HG03159 (cell line): ENCODE data around the gene HPS3.

Experiments used
- ATAC-seq: cut with Tn5 transposase; IDR thresholded peaks from one replicate; pipeline ENCODE4 v1.9.1; 2021; ENCODE audit warnings: mild to moderate bottlenecking, moderate library complexity; ENCODE audit not compliant: unreplicated experiment

HPS3 gene

DNA sequence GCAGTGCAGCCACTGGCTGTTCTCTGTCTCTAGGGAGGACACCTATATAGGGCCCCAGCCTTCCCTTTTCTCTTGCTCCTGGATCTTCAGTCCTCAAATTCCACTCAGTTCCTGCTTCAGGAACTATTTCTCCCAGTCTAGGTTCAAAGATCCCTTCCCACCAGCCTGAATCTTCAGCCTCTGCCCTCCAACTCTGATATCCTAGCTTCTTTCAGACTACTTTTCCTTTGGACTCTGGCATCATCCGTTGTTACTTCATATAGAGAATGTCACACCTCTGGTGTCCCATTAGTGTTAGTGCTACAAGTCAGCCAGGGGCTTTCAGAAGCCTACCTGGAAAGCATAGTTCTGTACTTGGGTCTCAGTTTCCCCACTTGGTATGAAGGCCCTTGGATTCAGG is 10.0 kb upstream of the HPS3 start:
- no peak for ATAC-seq

DNA sequence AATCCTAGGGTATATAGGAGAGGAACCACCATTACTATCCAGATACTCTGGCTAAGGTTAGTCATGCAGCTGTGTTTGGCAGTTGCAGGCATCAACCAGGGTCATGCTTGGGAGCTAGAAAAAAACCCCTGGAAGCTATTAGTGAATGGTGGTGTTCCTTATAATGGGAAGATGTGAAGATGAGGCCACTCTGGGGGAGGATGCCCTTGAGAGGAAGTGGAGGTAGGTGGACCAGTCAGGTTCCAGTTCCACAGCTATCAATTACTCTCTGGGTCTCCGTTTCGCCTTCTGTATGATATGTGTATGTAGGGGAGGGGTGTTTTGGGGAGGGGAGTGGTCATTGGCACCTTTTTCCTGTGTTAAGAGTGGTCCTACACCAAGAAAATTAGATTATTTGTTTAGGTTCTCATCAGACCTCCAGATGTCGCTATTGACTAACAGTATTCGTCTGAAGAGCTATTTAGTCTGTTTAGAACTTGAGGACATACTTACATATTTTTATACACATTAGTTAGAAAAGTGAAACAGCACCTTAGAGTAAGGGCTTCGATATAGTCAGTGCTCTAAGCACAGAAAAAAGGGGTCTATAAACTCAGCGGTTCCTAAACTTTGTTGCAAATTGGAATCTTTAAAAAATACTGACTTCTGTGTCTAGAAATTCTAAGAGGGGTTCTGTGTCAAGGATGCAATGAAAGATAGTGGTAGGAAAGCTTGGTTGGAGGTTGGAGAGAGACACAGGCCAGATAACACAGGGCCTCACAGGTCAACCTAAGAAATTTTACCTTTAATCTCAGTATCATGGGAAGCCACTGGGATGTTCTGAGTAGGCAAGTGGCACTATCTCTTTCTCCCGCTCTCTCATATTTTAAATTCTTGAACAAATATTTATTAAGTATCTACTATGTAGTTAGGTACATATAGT is 9.1 kb upstream of the HPS3 start:
- ATAC-seq, result peak; percentile 67

DNA sequence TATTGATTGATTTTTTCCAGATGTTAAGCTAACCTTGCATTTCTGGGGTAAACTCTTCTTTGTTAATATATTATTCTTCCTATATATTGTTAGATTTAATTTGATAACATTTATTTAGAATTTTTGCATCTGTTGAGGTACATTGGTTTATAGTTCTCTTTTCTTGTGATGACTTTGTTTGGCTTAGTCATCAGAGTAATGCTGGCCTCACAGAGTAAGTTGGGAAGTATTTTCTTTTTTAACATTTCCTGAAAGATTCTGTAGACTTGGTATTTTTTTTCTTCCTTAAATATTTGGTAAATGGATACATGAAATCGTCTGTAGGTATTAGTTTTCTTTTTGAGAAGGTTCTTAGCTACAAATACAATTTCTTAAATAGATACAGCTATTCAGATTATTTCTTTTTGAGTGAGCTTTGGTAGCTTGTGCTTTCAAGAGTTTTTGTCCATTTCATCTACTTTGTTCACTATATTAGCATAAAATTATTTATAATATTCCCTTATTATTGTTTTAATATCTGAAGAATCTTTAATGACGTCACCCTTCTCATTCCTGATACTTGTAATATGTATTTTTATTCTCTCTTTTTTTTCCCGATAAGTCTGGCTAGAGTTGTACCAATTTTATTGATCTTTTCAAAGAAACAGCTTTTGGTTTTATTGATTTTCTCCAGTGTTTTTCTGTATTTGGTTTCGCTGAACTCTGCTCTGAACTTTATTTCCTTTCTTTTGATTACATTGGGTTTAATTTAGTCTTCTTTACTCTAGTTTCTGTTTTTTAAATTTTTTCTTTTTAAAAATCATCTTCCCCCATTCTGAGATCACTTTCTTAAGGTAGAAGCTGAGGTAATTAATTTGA is 6.5 kb upstream of the HPS3 start:
- no peak for ATAC-seq

DNA sequence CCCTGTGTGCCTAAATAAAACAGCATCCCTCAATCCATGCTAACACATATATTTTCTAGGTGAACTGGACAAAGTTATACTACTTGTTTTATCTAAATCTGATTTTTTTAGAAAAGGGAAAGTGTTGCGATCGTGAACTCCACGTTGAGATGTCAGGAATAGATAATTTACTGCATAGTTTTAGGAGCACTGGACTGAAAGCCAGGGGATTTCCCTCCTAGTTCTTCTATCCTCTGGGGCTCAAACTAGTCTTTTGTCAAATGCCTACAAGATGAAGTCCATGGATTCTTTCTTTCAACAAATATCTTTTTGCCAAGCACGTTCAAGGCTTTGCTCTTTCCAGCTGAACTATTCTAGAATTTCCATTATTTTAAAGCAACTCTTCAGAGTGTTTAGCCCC is 617 bp upstream of the HPS3 start:
- ATAC-seq, result no peak

DNA sequence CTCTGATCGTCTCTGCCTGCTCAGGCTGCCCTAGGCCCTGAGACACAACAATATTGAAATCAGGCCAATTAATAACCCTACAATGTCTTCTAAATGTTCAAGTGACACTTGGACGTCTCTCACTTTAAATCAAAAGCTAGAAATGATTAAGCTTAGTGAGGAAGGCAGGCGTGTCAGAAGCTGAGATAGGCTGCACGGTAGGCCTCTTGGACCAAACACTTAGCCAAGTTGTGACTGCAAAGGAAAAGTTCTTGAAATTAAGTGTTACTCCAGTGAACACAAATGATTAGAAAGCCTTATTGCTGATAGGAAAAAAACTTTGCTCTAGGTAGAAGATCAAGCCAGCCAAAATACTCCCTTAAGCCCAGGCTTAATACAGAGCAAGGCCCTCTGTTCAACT is 2.2 kb downstream of the HPS3 start:
- no peak for ATAC-seq

DNA sequence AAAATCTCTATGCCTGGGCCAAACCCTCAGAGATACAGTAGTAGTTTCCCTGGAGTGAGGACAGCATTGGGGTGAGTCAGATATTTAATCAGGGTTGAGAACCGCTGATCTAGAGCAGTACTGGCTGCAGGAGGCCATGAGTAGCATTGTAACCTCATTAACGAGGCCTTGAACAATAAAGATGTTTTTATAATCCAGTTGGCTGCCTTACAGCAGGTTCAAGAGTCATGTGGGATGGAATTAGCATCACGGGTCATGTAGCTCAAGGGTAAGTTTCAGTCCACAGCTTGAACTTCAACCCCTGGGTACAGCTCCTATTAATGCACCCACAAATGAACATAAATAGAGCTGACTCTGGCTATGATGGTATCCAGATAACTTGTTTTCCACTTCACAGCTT is 5.1 kb downstream of the HPS3 start:
- no peak for ATAC-seq

DNA sequence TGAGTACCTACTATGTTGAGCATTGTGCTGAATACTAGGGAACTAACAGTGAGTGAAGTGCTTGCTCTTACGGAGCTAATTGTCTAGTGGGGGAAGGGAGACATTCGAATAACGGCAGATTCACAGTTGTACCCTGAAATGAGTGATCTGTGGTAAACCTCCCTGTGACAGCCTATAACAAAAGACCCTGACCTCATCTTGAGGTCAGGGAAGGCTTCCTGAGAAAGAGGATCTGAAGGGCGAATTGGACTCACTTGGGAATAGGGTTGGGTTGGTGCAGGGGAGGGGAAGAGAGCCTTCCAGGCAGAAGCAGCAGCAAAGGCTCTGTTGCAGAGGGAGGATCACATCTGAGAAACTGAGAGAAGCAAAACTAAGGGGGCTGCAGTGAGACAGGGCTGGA is 13.2 kb downstream of the HPS3 start:
- no peak for ATAC-seq

DNA sequence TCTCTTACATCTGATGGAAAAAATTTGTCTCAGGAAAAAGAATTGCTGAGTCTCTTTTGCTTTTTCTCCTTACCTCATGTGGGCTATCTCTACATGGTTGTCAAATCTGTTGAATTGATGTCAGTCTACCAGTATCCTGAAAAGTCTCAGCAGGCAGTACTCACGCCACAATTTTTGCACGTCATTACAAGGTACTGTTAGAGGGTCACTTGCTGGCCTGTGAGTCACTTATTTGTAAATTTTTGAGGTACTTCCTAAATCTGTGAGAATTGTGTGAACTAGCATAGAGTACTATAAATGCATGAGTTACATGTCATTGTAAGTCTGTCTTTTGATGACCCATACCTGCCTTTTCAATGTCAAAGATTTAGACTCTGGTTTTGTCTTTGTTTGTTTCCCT is 15.9 kb downstream of the HPS3 start:
- no peak for ATAC-seq

DNA sequence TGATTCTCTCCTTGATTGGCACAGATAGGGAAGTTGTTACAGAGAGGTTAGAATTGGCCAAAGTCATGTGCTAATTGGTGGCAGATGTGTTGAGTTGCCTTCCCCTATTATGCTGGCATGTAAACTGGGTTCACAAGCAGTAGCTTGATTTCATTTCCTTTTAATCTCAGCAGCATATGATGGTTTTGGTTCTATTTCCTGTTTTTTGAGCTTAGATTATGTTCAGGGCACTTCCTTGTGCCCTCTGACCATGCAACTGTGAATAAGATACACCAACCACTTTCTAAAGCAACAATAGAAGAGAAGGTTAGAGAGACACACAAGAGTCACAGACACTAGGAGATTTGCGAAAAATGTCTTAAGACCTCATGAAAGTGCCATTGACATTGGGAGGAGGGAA is 16.5 kb downstream of the HPS3 start:
- ATAC-seq, result peak; percentile 90

DNA sequence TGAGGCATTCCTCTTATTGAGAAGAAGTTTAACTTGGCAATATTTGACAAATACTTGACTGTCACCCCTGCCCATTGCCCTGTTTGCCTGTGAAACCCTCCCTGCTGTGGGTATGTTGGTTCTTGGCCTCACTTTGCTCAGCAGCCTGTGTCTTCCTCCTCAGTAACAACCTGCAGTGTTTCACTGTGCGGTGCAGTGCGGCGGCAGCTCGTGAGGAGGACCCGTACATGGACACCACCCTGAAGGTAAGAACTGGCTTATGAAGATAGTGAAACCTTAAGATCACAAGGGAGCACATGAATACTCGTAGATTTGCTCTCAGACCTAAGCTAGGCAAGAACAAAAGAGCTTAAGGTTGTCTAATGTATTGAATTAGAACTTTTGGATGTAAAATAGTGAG is 21.0 kb downstream of the HPS3 start:
- no peak for ATAC-seq

DNA sequence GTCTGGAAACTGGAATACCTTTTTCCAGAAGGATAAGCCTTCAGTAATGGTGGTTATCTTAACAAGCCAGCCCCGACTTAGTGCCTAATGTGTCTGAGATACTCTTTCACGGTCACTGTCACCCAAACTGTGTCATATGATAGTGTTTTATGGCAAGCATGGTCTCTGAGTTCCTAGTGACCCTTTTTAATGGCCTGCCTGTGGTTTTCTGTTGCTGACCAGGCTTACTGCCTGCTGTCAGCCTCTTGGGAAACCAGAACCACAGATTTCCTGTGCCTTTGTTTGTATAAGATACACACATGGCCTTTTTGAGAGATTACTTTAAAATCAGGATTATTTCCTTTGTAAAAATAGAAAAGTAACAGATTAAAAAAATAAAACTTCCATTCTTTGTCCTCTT is 22.4 kb downstream of the HPS3 start:
- ATAC-seq, result no peak

DNA sequence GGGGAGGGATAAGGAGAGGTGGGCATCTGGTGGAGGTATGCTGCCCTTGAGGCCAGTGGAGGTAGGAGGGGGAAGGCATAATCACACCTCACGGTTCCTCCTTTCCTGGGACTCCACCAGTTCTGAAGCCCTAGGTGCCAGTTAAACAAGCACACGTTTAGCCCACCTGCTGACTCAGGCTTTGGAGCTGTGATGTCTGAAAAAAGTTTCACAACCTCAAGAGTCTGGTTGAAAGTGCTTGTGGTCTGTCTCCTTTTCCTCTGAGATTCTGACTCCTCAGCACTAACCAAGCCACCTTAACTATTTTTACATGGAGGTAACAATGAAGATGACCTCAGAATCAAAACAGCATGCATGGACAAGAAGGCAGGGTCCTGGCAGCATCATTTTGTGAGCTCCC is 23.0 kb downstream of the HPS3 start:
- peak; percentile 96 for ATAC-seq

DNA sequence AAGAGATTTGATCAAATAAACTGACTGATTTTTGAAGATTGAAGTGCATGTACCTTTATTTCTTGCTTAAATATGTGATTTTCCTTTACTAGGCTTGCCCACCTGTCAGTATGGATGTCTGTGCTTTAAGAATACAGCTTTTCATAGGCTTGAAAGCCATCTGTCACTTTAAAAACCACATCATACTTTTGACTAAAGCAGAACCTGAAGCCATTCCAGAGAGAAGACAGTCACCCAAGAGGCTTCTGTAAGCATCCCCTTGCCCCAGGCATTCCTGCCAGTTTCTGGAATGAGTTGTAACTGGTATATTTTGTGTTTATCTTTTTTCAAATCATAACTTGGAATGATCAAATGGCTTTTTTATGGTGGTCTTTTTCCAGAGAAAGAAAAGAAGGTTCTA is 24.0 kb downstream of the HPS3 start:
- no peak for ATAC-seq

DNA sequence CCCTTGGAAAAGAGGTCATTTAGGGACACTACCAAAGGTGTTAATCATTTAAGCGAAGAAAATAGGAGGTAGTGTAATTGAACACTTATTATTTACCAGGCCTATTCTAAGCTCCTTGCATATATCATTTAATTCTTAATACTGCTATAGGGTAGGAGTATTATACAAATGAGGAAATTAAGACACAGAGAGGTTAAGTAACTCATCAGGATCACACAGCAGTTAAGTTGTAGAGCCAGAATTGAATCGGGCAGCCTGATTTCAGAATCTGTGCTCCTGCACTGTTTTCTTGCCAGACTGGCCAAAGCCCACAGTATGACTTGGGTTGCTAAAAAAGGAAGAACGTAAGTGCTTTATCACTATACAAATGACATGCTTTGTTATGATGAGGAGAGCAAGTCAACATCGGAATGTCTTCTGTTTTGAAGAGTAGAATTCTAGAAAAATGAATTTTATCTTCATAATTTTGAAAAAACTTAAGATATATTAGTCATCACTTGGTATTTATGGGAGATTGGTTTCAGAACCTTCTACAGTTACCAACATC is 31.4 kb downstream of the HPS3 start:
- ATAC-seq, result no peak

DNA sequence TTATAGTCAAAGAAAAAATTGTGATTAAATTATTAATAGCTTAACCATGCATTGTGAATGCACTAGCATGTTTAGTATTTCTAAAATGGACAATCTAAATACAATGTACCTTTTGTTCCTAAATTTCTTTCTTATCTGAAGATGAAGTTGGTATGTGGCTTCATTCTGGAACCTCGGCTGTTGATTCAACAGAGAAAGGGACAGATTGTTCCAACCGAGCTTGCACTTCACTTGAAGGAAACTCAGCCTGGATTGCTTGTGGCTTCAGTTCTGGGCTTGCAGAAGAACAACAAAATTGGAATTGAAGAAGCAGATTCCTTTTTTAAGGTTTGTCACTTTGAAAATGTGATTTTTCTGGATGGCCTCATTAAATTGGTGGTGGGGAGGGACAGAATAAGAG is 32.6 kb downstream of the HPS3 start:
- ATAC-seq, result no peak

DNA sequence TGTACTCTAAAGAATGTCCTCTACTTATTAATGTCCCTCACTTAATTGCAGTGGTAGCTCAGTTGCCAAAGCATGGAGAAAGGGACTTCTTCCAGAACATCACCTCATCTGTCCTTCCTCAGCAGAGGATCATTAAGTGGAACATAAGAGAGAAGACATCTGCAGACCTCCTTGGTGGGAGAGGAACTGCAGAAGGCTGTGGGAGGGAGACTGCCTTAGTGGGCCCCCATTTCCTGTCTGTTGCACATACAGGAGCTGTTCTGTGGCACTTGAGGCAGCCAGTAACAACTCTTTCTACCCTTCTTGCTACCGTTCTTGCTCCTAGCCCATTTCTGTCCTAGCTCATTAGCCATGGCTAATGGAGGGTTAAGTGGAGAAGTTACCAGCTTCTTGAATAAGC is 33.6 kb downstream of the HPS3 start:
- ATAC-seq, result no peak

DNA sequence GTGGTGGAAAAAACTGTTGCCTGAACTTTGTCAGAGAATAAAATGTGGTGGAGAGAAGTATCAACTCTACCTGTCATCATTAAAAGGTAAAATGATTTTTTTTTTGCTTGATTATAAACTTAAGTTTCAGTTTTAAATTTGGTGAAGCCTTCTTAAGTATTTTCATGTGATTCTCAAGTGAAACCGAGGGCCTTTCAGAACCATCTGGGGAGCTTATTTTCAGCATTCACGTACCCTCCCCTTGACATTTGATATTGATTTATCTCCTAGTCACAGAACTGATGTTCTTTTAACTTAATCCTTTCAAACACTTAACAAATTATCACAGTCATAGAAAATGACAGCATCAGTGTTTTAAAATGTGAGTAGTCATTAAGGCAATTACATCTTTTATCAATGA is 38.5 kb downstream of the HPS3 start:
- ATAC-seq, result no peak

DNA sequence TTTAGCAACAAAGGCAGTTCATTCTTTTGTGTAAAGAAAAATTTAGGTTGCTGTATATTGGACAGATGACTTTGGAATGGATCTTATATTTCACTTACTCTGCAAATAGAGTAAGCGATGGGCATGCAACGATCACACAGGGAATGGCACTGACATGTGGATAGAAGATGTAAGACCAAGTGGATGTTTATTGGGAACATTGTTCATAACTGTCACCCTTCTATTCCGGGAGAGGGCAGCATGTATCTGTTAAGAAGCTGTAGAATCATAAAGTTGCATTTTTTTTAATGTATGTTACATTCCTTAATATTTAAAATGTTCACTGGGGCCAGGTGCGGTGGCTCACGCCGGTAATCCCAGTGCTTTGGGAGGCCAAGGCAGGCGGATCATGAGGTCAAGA is 41.2 kb downstream of the HPS3 start:
- no peak for ATAC-seq

DNA sequence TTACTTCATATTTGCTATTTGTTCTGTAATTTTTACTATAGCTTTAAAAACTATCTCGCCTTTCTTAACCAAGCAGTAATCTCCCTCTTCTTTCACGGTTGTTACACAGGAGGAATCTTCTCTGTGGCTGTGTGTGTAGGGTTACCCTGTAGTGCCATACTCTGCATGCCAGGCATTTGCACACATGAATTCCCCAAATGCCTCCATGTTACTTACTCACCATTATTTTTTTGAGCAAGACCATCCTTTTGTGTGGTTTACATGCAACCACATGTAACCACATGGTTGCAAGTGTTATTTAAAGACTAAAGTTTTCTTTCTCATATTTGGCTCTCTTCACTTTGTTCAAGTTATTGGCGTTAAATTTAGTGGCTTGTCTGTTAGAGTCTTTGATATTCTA is 45.5 kb downstream of the HPS3 start:
- ATAC-seq, result peak; percentile 75

DNA sequence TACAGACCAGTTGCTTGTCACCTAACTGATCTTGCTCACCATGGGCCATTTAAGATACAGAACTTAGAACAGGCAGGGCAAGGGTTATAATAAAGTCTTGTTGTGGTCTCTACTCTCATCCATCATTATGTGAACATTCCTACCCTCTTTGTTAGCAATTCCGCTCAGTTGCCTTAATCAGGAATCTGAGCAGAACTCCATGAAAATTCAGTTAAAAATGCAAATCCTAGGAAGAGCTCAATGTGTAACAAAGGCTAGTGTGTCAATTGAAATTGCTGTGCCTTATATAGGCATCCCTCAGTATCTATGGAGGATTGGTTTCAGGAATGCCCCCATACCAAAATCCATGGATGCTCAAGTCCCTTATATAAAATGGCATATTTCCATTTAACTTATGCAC is 47.7 kb downstream of the HPS3 start:
- ATAC-seq, result no peak

DNA sequence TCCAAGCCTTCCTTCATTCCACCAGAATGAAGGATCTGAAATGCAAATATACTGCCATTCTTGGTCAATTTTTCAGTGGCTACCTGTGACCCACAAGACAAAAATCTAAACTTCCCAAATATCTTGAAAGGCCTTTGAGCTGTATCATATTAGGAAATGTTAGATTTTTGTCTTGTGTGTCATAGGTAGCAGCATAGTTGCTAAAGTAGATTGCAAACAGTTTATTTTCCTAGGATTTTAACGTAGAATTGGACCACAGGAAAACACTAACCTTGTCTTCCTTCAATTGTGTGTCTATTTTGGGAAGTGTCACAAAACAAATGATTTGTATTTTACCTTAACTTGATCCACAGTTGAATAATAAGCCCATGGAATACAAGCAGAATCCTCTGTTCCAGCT is 49.8 kb downstream of the HPS3 start:
- ATAC-seq, result no peak

DNA sequence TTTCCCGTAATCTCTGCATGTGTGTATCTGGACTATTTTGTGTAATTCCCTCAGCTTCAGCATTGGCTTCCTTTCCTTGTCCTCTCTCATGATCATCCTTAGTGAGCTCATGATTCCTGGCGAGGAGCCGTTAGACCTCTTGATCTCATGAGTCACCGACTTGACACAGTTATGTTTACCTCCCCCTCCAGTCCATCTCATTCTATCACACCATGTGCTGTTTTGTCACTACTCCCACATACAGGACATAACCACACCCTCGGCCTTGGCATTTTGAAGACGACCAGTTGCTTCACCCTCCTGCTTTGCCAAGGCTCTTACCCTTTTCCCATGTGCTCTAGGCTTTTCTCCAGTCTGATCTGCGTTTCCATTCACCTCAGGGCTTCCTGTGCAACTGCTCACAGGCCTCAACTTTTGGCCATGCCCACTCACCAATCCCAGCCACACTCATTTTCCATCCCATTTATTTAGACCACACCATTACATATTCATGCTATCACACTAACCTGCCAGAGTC is 50.7 kb downstream of the HPS3 start:
- no peak for ATAC-seq
